Loucy (cell line): ENCODE results near the gene PDGFRB.

Experiments used
- H2AFZ ChIP-seq: fragments of 200-600 bp; sonication (generic); 2 replicates; pipeline ENCODE4 v1.6.0; 2016; ENCODE audit warnings: antibody characterized with exemption, mild to moderate bottlenecking, low read length, moderate library complexity
- H3F3A ChIP-seq: fragments of 200-600 bp; 2 replicates; pipeline ENCODE4 v1.6.0; 2016; ENCODE audit warnings: antibody characterized with exemption, low read depth, mild to moderate bottlenecking
- H3K27me3 ChIP-seq: fragments of 200-600 bp; sonication (generic); 2 replicates; pipeline ENCODE4 v1.6.1; 2014; ENCODE audit warnings: low read length, mild to moderate bottlenecking; ENCODE audit not compliant: insufficient read depth, poor library complexity, severe bottlenecking
- H3K36me3 ChIP-seq: fragments of 200-600 bp; sonication (generic); 2 replicates; pipeline ENCODE4 v1.6.1; 2016; ENCODE audit warnings: low read length; ENCODE audit not compliant: insufficient read depth
- H3K4me1 ChIP-seq: fragments of 200-600 bp; sonication (generic); 2 replicates; pipeline ENCODE4 v1.5.1; 2014; ENCODE audit warnings: low read length, mild to moderate bottlenecking; ENCODE audit not compliant: insufficient read depth, poor library complexity, severe bottlenecking
- H3K4me2 ChIP-seq: fragments of 200-600 bp; sonication (generic); 2 replicates; pipeline ENCODE4 v1.6.0; 2014; ENCODE audit warnings: antibody characterized with exemption, low read length, low read depth, mild to moderate bottlenecking; ENCODE audit not compliant: poor library complexity, severe bottlenecking
- H3K4me3 ChIP-seq: fragments of 200-600 bp; sonication (generic); 2 replicates; pipeline ENCODE4 v1.5.1; 2014; ENCODE audit warnings: low read length, mild to moderate bottlenecking, mixed read lengths; ENCODE audit not compliant: poor library complexity, severe bottlenecking
- H3K79me2 ChIP-seq: fragments of 200-600 bp; sonication (generic); 2 replicates; pipeline ENCODE4 v1.6.1; 2014; ENCODE audit warnings: low read length; ENCODE audit not compliant: insufficient read depth
- H3K9ac ChIP-seq: fragments of 200-600 bp; sonication (generic); 2 replicates; pipeline ENCODE4 v1.6.0; 2014; ENCODE audit warnings: mild to moderate bottlenecking, low read depth, low read length, moderate library complexity; ENCODE audit not compliant: poor library complexity, severe bottlenecking
- H3K9me2 ChIP-seq: fragments of 200-600 bp; sonication (generic); replicated peaks from 2 replicates; pipeline ENCODE4 v1.6.1; 2016; ENCODE audit warnings: low read depth, low read length, mixed read lengths
- H3K9me3 ChIP-seq: fragments of 200-600 bp; sonication (generic); 2 replicates; pipeline ENCODE4 v1.6.1; 2014; ENCODE audit warnings: mild to moderate bottlenecking, antibody characterized with exemption, low read length, low read depth; ENCODE audit not compliant: insufficient read depth
- H4K20me1 ChIP-seq: fragments of 200-600 bp; sonication (generic); 2 replicates; pipeline ENCODE4 v1.6.0; 2014; ENCODE audit warnings: antibody characterized with exemption, low read length, mild to moderate bottlenecking; ENCODE audit not compliant: insufficient read depth, poor library complexity, severe bottlenecking
- CTCF ChIP-seq: fragments of 200-600 bp; sonication (generic); conservative IDR thresholded peaks from 2 replicates; pipeline ENCODE4 v1.5.1; 2014; ENCODE audit warnings: mild to moderate bottlenecking, antibody characterized with exemption, low read length
- EZH2phosphoT487 ChIP-seq: fragments of 200-600 bp; IDR thresholded peaks from 2 replicates; pipeline ENCODE4 v1.6.1; 2018; ENCODE audit warnings: antibody characterized with exemption, mild to moderate bottlenecking, moderate library complexity, borderline replicate concordance

The PDGFRB gene

GRCh38 chr5:150163547-150164059, 8.0 kb upstream of the PDGFRB start:
- Histone ChIP-seq H3K79me2 (no peaks in the 10 kb centered on the region), H3K9ac (no peak overlapping the region), H3K4me2 (peak overlapping the region; percentile 30), H3K27me3 (no peaks in the 10 kb centered on the region), H3K9me3 (no peaks in the 10 kb centered on the region), H4K20me1 (no peaks in the 10 kb centered on the region), H3K4me1 (peaks cover 33% of the 10 kb centered on the region), H2AFZ (no peak overlapping the region), H3K36me3 (no peaks in the 10 kb centered on the region), H3K4me3 (no peak overlapping the region), H3K9me2 (no peaks in the 10 kb centered on the region), H3F3A (no peaks in the 10 kb centered on the region)
- TF ChIP-seq EZH2phosphoT487 (no peak), CTCF (no peak)

- H3K9ac ChIP-seq, result no peak overlapping the region
- no peaks in the 10 kb centered on the region for H3F3A ChIP-seq
- H3K9me3 ChIP-seq, result no peaks in the 10 kb centered on the region
- no peaks in the 10 kb centered on the region for H3K27me3 ChIP-seq
- no peaks in the 10 kb centered on the region for H3K79me2 ChIP-seq
- no peaks in the 10 kb centered on the region for H3K36me3 ChIP-seq
- H3K4me2 ChIP-seq, result no peak overlapping the region
- H3K4me3 ChIP-seq, result no peak overlapping the region
- no peaks in the 10 kb centered on the region for H3K9me2 ChIP-seq
- TF ChIP-seq CTCF (no peak), EZH2phosphoT487 (no peak)
- no peak overlapping the region for H2AFZ ChIP-seq
- H4K20me1 ChIP-seq, result no peaks in the 10 kb centered on the region
- peaks cover 33% of the 10 kb centered on the region for H3K4me1 ChIP-seq
These were observed 7.4 kb upstream of the PDGFRB start for GRCh38 chr5:150163035-150163434.

- Histone ChIP-seq H3K27me3 (no peaks in the 10 kb centered on the region), H3K9ac (no peak overlapping the region), H3K4me3 (peak overlapping the region; percentile 1), H2AFZ (no peak overlapping the region), H3K36me3 (no peaks in the 10 kb centered on the region), H3K9me2 (no peaks in the 10 kb centered on the region), H3K79me2 (no peaks in the 10 kb centered on the region), H3F3A (no peaks in the 10 kb centered on the region), H3K4me2 (peak overlapping the region; percentile 28), H4K20me1 (no peaks in the 10 kb centered on the region), H3K4me1 (peaks cover 33% of the 10 kb centered on the region), H3K9me3 (no peaks in the 10 kb centered on the region)
- TF ChIP-seq CTCF (no peak), EZH2phosphoT487 (no peak)
These were observed 6.5 kb upstream of the PDGFRB start for GRCh38 chr5:150162142-150162513.
